ENCODE data around the gene CACYBP.

GRCh38 chr1:175003521-175003920, 3.8 kb downstream of the CACYBP start:
- TF ChIP-seq CTCF (IDR thresholded peaks at IDR 0.05) (no peak), POLR2AphosphoS5 (IDR thresholded peaks at IDR 0.05; ENCODE audit: low read depth, low read length) (no peak), SIN3A (IDR thresholded peaks at IDR 0.05; ENCODE audit: borderline replicate concordance, insufficient read depth, low read depth, low read length) (no peak), TCF7L2 (IDR thresholded peaks at IDR 0.05; ENCODE audit: low read depth, low read length) (no peak), REST (IDR thresholded peaks at IDR 0.05; ENCODE audit: insufficient read depth in 1 of 2, low read depth in 2 of 2, low read length in 1 of 2) (no peak)

All from Panc1 (cell line).